WERI-Rb-1 (cell line): Measurements from ENCODE around the gene KRTAP10-11.

ENCODE experiments used
- DNase-seq: peaks from one replicate; pipeline ENCODE4 v3.0.0-alpha.2; 2020
- H3K27ac ChIP-seq: fragments of 250-450 bp; sonication (Bioruptor Pico); 2 replicates; pipeline ENCODE4 v1.5.1; 2020; ENCODE audit warnings: mild to moderate bottlenecking, moderate library complexity
- H3K27me3 ChIP-seq: fragments of 250-450 bp; sonication (Bioruptor Pico); 2 replicates; pipeline ENCODE4 v1.5.1; 2021; ENCODE audit warnings: mild to moderate bottlenecking, low read depth, moderate library complexity; ENCODE audit not compliant: insufficient read depth, severe bottlenecking
- H3K36me3 ChIP-seq: fragments of 250-450 bp; sonication (Bioruptor Pico); 2 replicates; pipeline ENCODE4 v1.5.1; 2020; ENCODE audit warnings: mild to moderate bottlenecking, moderate library complexity
- H3K4me3 ChIP-seq: 2 replicates; pipeline ENCODE4 v1.5.1; 2011; ENCODE audit warnings: low read depth, mild to moderate bottlenecking, control low read depth, low read length
- H3K9me3 ChIP-seq: fragments of 250-450 bp; sonication (Bioruptor Pico); 2 replicates; pipeline ENCODE4 v1.5.1; 2021; ENCODE audit warnings: mild to moderate bottlenecking, moderate library complexity; ENCODE audit not compliant: severe bottlenecking
- CTCF ChIP-seq: IDR thresholded peaks from 2 replicates; pipeline ENCODE4 v1.5.1; 2011; ENCODE audit warnings: low read depth, mild to moderate bottlenecking, control low read depth, inconsistent platforms, low read length

The KRTAP10-11 gene

DNA sequence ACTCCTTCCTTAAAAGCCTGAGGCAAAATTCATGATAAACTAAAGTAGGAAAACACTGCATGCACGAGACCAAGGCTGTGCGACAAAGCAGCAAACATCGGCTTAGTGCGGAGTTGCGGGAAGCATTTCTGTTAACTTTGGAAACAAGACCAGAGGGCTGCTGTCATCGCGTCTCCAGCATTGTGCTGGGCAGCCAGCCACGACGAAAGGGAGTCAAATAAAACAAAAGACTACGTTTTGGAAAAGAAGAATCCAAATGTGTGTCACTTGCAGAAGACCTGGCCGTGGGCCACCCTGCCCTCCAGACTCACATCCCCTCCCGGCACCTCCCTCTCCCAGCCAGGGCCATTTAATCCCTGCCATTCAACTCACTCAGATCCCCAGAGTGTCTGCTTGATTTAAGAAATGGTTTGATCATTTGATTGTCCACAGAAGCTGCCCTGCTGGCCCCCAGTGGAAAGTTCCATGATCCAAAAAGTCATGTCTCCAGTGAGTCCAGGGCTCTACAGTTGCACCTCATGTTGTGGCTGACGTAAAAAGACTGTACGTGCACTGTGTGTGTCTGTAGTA is 2.4 kb upstream of the KRTAP10-11 start:
- no peaks in the 10 kb centered on the region for H3K27me3 ChIP-seq
- H3K4me3 ChIP-seq, result 0 out of 2 replicates have a peak overlapping the region, but pooled peaks have one; percentile 9
- H3K9me3 ChIP-seq, result peaks cover 30% of the 10 kb centered on the region
- peak overlapping the region; percentile 46 for H3K27ac ChIP-seq
- no peak for TF ChIP-seq CTCF
- H3K36me3 ChIP-seq, result no peaks in the 10 kb centered on the region
- DNase-seq, result peak; percentile 58

DNA sequence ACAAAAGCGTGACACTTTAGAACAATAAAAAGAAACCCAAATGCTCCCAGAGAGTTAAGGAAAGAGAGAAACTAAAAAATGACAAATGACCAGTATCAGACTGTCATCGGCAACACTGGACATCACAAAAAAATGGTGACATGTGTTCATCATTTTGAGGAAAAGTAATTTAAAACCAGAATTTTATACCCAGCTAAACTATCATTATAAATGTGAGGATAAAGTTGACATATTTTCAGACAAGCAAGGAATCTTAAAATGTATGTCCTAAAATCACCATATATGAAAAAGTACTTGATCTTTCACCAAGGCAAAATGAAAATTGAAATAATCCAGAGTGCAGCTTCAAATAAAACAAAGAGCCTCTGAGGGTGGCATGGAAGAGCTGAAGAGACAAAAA is 1.3 kb upstream of the KRTAP10-11 start:
- Histone ChIP-seq H3K4me3 (no peak overlapping the region), H3K36me3 (no peaks in the 10 kb centered on the region), H3K27me3 (no peaks in the 10 kb centered on the region), H3K27ac (no peak overlapping the region), H3K9me3 (peaks cover 29% of the 10 kb centered on the region)
- DNase-seq, result no peak
- no peak for TF ChIP-seq CTCF

GRCh38 chr21:44647222-44647552 is 973 bp downstream of the KRTAP10-11 start:
- Histone ChIP-seq H3K27me3 (no peaks in the 10 kb centered on the region), H3K36me3 (no peaks in the 10 kb centered on the region), H3K9me3 (peaks cover 14% of the 10 kb centered on the region), H3K27ac (no peak overlapping the region), H3K4me3 (no peak overlapping the region)
- no peak for TF ChIP-seq CTCF
- no peak for DNase-seq

- Histone ChIP-seq H3K4me3 (no peak overlapping the region), H3K27me3 (no peaks in the 10 kb centered on the region), H3K36me3 (no peaks in the 10 kb centered on the region), H3K9me3 (peaks cover 14% of the 10 kb centered on the region), H3K27ac (no peak overlapping the region)
- no peak for TF ChIP-seq CTCF
- DNase-seq, result no peak
These were observed 2.5 kb downstream of the KRTAP10-11 start for GRCh38 chr21:44648557-44649311.

- Histone ChIP-seq H3K27ac (no peak overlapping the region), H3K9me3 (peaks cover 9% of the 10 kb centered on the region), H3K4me3 (no peak overlapping the region), H3K36me3 (no peaks in the 10 kb centered on the region), H3K27me3 (no peaks in the 10 kb centered on the region)
- DNase-seq, result no peak
- no peak for TF ChIP-seq CTCF
These were observed 3.4 kb downstream of the KRTAP10-11 start for GRCh38 chr21:44649521-44650100.
